HCT116 (cell line): ENCODE results near the gene SOX2. TPM values are rescaled to one million over a fixed set of nuclear protein-coding genes. Genes with fewer than 3 reads are reported as not detected.

Experiments
- ATAC-seq: fragments of 200-7000 bp; cut with Tn5 transposase; 2 replicates; pipeline ENCODE4 v1.9.1; 2020; ENCODE audit warnings: mild to moderate bottlenecking, moderate library complexity
- BruUV-seq: library from RNA; stranded (reverse); fragments of 400-500 nt; replicated peaks from 2 replicates; lab custom pipeline; 2021; lab: Mats Ljungman, UMichigan
- CTCF ChIA-PET: fragments of 300-600 bp; sonication (Branson Sonifier 250); formaldehyde crosslinking; loops from one replicate; lab custom pipeline; 2021; ENCODE audit warnings: antibody characterized with exemption; lab: Charles Lee
- POLR2A ChIA-PET: fragments of 300-600, 350-600 bp; sonication (Branson Sonifier 250); formaldehyde crosslinking; loops from one replicate; lab custom pipeline; 2021; ENCODE audit warnings: antibody characterized with exemption; lab: Charles Lee
- RAD21 ChIA-PET, 2 experiments: fragments of 300-600 bp; sonication (Branson Sonifier 250); formaldehyde crosslinking; loops; one replicate each; lab custom pipeline; 2023; ENCODE audit warnings: low total read pairs in 2 of 2; ENCODE audit not compliant: uncharacterized antibody in 2 of 2, unreplicated experiment in 2 of 2, low non-redundant PET in 1 of 2; lab: Charles Lee
- DNase-seq: peaks from one replicate; pipeline ENCODE4 v3.0.0-alpha.2; 2010; ENCODE audit warnings: low read depth, low spot score
- H2AFZ ChIP-seq: fragments of 200-600 bp; shearing (Covaris generic), sonication (generic); 2 replicates; pipeline ENCODE4 v1.6.1; 2017; ENCODE audit warnings: low read depth, mixed run types, mixed read lengths, antibody characterized with exemption, low read length; ENCODE audit not compliant: poor library complexity, severe bottlenecking
- H3K27ac ChIP-seq: 2 replicates; pipeline ENCODE4 v1.5.1; 2012; ENCODE audit warnings: low read depth, low read length
- H3K27me3 ChIP-seq: fragments of 200-600 bp; sonication (generic); 2 replicates; pipeline ENCODE4 v1.6.1; 2016; ENCODE audit warnings: mixed run types, low read length, mixed read lengths; ENCODE audit not compliant: insufficient read depth
- H3K36me3 ChIP-seq, 2 experiments: fragments of 200-500 bp in 1 of 2; fragments of 200-600 bp in 1 of 2; sonication (Bioruptor generic) in 1 of 2; sonication (generic) in 1 of 2; 2 replicates each; pipeline versions ENCODE4 v1.5.1 to v1.6.1; 2014 to 2016; ENCODE audit warnings: low read length in 2 of 2, inconsistent platforms in 1 of 2, mixed read lengths in 1 of 2, mixed run types in 1 of 2; ENCODE audit not compliant: insufficient read depth in 2 of 2, control insufficient read depth in 1 of 2
- H3K4me1 ChIP-seq, 2 experiments: fragments of 200-600 bp in 1 of 2; sonication (generic) in 1 of 2; 2 replicates each; pipeline versions ENCODE4 v1.5.1 to v1.6.1; 2012 to 2017; ENCODE audit warnings: low read length in 2 of 2, inconsistent platforms in 1 of 2, mild to moderate bottlenecking in 1 of 2, mixed read lengths in 1 of 2, mixed run types in 1 of 2, moderate library complexity in 1 of 2; ENCODE audit not compliant: insufficient read depth in 2 of 2, control insufficient read depth in 1 of 2
- H3K4me2 ChIP-seq: fragments of 200-600 bp; sonication (generic); 2 replicates; pipeline ENCODE4 v1.6.1; 2017; ENCODE audit warnings: mixed run types, low read length, mixed read lengths
- H3K4me3 ChIP-seq, 2 experiments: fragments of 200-600 bp in 1 of 2; sonication (generic) in 1 of 2; replicated peaks in 1 of 2; 2 replicates each; pipeline ENCODE4 v1.5.1; 2011 to 2016; ENCODE audit warnings: low read length in 2 of 2, control low read depth in 1 of 2, low read depth in 1 of 2, mild to moderate bottlenecking in 1 of 2, mixed read lengths in 1 of 2, mixed run types in 1 of 2
- H3K79me2 ChIP-seq: fragments of 200-600 bp; sonication (generic); 2 replicates; pipeline ENCODE4 v1.6.1; 2017; ENCODE audit warnings: mild to moderate bottlenecking, mixed run types, low read length, moderate library complexity, mixed read lengths; ENCODE audit not compliant: insufficient read depth
- H3K9ac ChIP-seq: fragments of 200-600 bp; sonication (generic); 2 replicates; pipeline ENCODE4 v1.6.1; 2016; ENCODE audit warnings: low read length, mixed read lengths
- H3K9me2 ChIP-seq: fragments of 200-600 bp; sonication (generic), shearing (Covaris generic); 2 replicates; pipeline ENCODE4 v1.6.1; 2017; ENCODE audit warnings: mixed run types, mild to moderate bottlenecking, moderate library complexity; ENCODE audit not compliant: insufficient read depth
- H3K9me3 ChIP-seq, 2 experiments: fragments of 200-500 bp in 1 of 2; fragments of 200-600 bp in 1 of 2; sonication (Bioruptor generic) in 1 of 2; sonication (generic) in 1 of 2; 2 replicates each; pipeline ENCODE4 v1.6.1; 2014 to 2017; ENCODE audit warnings: low read length in 2 of 2, mixed read lengths in 2 of 2, inconsistent platforms in 1 of 2, low read depth in 1 of 2, mild to moderate bottlenecking in 1 of 2, mixed run types in 1 of 2, moderate library complexity in 1 of 2; ENCODE audit not compliant: control insufficient read depth in 1 of 2, insufficient read depth in 1 of 2
- H4K20me1 ChIP-seq: fragments of 200-600 bp; sonication (generic), shearing (Covaris generic); 2 replicates; pipeline ENCODE4 v1.6.1; 2017; ENCODE audit warnings: mixed run types, mild to moderate bottlenecking, moderate library complexity; ENCODE audit not compliant: insufficient read depth
- CBX3 ChIP-seq: IDR thresholded peaks from 2 replicates; pipeline ENCODE4 v1.6.1; 2012; ENCODE audit warnings: low read depth
- EGR1 ChIP-seq: IDR thresholded peaks from 2 replicates; pipeline ENCODE4 v1.6.1; 2012; ENCODE audit warnings: low read depth
- EZH2 ChIP-seq: fragments of 200-600 bp; sonication (generic); IDR thresholded peaks from 2 replicates; pipeline ENCODE4 v1.6.1; 2017; ENCODE audit warnings: antibody characterized with exemption, mixed run types
- FOSL1 ChIP-seq: IDR thresholded peaks from 2 replicates; pipeline ENCODE4 v1.6.1; 2012; ENCODE audit warnings: low read depth
- JUND ChIP-seq: IDR thresholded peaks from 2 replicates; pipeline ENCODE4 v1.6.1; 2012
- RAD21 ChIP-seq: IDR thresholded peaks from 2 replicates; pipeline ENCODE4 v1.6.1; 2012; ENCODE audit warnings: low read depth, mild to moderate bottlenecking
- SIN3A ChIP-seq: IDR thresholded peaks from 2 replicates; pipeline ENCODE4 v1.6.1; 2012; ENCODE audit warnings: low read depth
- YY1 ChIP-seq: IDR thresholded peaks from 2 replicates; pipeline ENCODE4 v1.6.1; 2011; ENCODE audit warnings: low read length, low read depth, moderate library complexity, mild to moderate bottlenecking; ENCODE audit not compliant: insufficient replicate concordance; ENCODE audit errors: extremely low read depth
- ZFX ChIP-seq: fragments of 450-650 bp; IDR thresholded peaks from 2 replicates; pipeline ENCODE4 v1.6.1; 2017
- intact Hi-C: fragments of 100-400 bp; cut with micrococcal nuclease; formaldehyde crosslinking; loops from 2 replicates; pipeline ENCODE4 v1.10.0; 2022
- total RNA-seq: library from RNA; stranded (reverse); gene quantifications from one replicate; pipeline ENCODE4 v1.2.1, GENCODE V29; 2021; ENCODE audit not compliant: unreplicated experiment
- TF ChIP-seq, protein P1 (sequence below): IDR thresholded peaks from 2 replicates; pipeline ENCODE4 v1.6.1; 2012; ENCODE audit warnings: low read depth
- TF ChIP-seq, protein P2 (sequence below), 3 experiments: fragments of 200-600 bp in 1 of 3; sonication (generic) in 1 of 3; IDR thresholded peaks in 2 of 3; conservative IDR thresholded peaks in 1 of 3; 2 replicates each; pipeline ENCODE4 v1.5.1; 2012 to 2017; ENCODE audit warnings: low read depth in 2 of 3, low read length in 2 of 3, antibody characterized with exemption in 1 of 3, borderline replicate concordance in 1 of 3, control low read depth in 1 of 3, mild to moderate bottlenecking in 1 of 3, mixed read lengths in 1 of 3, mixed run types in 1 of 3, moderate library complexity in 1 of 3; ENCODE audit not compliant: insufficient read depth in 1 of 3

SOX2 gene
- total RNA-seq, 1 experiment from 2014 or later = 0.15 TPM

DNA sequence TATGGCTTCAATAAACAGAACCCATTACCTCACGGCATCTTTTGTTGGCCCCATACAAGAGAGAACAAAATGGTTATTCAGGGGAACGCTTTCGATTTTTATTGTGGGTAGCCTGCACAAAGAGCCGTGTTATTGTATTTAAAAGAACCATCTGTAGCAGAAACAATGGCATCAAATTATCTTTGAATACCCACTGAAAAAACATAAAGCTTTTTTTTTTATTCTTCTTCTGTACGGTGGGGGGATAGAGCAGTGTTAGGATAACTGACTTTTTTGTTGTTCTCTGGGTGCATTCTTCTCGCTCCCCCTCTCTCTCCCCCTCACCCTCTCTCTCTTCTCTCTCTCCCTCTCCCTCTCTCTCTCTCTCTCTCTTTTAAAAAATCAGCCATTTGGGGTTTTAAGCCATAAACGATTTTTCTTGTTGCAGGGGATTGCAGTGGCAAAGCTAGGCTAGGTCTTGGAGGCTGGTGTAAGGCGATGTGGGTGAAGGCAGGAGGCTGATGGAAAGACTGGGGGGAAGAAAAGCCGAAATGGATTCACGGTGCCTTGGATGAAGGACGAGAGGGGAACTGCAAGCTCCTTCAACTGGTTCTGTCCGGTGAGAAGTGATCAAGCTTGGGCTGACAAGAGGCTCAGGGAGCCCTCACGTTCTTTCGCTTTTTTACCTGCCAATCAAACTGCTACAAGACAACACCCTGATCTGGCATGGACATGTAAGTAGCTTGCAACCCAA lies 12.4 kb upstream of the SOX2 start:
- H4K20me1 ChIP-seq = no peaks in the 10 kb centered on the region
- TF ChIP-seq JUND (no peak), FOSL1 (no peak), EZH2 (no peak), CBX3 (no peak), ZFX (no peak), EGR1 (no peak), RAD21 (no peak)
- no peaks in the 10 kb centered on the region for H3K79me2 ChIP-seq
- no peaks in the 10 kb centered on the region for H3K9me2 ChIP-seq
- no peaks in the 10 kb centered on the region for H3K36me3 ChIP-seq
- ATAC-seq (no peak), DNase-seq (no peak)
- no peak overlapping the region for H2AFZ ChIP-seq
- intact Hi-C loops = no loop called here
- ChIA-PET RAD21 (no interaction called here), CTCF (interaction anchor here (3.2 to 4.0 kb wide), 3 partner anchors 10 to 922 kb away, joined by 12 to 31 read pairs (median 15); no protein-coding TSS in a partner anchor), POLR2A (no interaction called here)
- H3K4me3 ChIP-seq = no peak overlapping the region
- H3K9ac ChIP-seq = no peak overlapping the region
- no peak overlapping the region for H3K4me2 ChIP-seq
- no peaks in the 10 kb centered on the region for H3K9me3 ChIP-seq
- H3K27me3 ChIP-seq = no peaks in the 10 kb centered on the region; the same call in 1 of the 2 replicates
- H3K4me1 ChIP-seq = peaks cover 0 to 9% of the 10 kb centered on the region in 2 experiments; a peak in 2 of 4 replicates
- no TSS peak for BruUV-seq
- H3K27ac ChIP-seq = no peak overlapping the region

DNA sequence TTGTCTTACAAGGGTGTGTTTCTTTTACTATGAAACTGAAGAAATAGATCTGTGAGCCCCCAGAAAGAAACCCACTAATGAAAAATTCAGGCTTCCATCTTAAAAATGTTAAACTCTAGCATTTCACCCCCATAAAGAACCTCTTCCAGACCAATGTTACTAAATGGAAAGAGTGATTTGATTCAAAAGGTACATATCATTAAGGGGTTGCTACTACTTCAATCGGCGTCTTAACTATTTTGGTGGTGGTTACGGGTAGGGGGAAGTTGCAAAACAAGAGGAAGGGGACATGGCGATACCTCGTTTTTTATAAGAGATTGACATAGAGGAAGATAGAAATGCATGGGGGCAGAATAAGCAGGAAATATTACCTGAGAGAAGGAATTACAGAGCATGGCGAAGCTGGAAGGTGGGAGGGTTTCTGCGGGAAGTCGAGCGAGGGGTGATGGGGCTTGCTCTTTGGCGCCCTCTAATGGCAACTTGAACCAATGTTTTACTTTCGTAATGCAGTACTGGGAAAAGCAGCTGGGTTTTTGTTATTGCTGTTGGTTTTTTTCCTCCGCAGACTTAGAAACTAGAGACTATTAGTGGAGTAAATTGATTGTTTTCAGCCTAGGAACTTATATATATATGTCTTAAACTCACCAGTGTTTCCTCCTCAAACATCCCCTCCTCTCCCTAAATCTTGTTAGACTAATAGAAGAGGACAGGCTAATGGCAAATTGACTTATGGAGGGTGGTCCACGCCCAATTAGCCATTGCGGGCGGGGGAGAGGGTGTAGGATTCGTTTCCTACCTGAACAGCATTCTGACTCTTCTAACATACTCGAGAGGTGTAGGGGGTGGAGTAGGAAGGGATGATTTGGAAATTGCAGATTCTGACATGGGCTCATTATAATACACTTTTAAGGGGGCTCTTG lies 11.3 kb upstream of the SOX2 start:
- no TSS peak for BruUV-seq
- TF ChIP-seq, protein P1, sequence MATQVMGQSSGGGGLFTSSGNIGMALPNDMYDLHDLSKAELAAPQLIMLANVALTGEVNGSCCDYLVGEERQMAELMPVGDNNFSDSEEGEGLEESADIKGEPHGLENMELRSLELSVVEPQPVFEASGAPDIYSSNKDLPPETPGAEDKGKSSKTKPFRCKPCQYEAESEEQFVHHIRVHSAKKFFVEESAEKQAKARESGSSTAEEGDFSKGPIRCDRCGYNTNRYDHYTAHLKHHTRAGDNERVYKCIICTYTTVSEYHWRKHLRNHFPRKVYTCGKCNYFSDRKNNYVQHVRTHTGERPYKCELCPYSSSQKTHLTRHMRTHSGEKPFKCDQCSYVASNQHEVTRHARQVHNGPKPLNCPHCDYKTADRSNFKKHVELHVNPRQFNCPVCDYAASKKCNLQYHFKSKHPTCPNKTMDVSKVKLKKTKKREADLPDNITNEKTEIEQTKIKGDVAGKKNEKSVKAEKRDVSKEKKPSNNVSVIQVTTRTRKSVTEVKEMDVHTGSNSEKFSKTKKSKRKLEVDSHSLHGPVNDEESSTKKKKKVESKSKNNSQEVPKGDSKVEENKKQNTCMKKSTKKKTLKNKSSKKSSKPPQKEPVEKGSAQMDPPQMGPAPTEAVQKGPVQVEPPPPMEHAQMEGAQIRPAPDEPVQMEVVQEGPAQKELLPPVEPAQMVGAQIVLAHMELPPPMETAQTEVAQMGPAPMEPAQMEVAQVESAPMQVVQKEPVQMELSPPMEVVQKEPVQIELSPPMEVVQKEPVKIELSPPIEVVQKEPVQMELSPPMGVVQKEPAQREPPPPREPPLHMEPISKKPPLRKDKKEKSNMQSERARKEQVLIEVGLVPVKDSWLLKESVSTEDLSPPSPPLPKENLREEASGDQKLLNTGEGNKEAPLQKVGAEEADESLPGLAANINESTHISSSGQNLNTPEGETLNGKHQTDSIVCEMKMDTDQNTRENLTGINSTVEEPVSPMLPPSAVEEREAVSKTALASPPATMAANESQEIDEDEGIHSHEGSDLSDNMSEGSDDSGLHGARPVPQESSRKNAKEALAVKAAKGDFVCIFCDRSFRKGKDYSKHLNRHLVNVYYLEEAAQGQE = no peak
- peak; percentile 70 for TF ChIP-seq RAD21
- no peak for TF ChIP-seq YY1
- TF ChIP-seq EZH2 = no peak
- TF ChIP-seq SIN3A = no peak
- TF ChIP-seq, protein P2, sequence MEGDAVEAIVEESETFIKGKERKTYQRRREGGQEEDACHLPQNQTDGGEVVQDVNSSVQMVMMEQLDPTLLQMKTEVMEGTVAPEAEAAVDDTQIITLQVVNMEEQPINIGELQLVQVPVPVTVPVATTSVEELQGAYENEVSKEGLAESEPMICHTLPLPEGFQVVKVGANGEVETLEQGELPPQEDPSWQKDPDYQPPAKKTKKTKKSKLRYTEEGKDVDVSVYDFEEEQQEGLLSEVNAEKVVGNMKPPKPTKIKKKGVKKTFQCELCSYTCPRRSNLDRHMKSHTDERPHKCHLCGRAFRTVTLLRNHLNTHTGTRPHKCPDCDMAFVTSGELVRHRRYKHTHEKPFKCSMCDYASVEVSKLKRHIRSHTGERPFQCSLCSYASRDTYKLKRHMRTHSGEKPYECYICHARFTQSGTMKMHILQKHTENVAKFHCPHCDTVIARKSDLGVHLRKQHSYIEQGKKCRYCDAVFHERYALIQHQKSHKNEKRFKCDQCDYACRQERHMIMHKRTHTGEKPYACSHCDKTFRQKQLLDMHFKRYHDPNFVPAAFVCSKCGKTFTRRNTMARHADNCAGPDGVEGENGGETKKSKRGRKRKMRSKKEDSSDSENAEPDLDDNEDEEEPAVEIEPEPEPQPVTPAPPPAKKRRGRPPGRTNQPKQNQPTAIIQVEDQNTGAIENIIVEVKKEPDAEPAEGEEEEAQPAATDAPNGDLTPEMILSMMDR (IDR thresholded peaks at IDR 0.05 in 2 of 3, conservative IDR thresholded peaks at IDR 0.05 in 1 of 3; ENCODE audit: borderline replicate concordance in 1 of 3, insufficient read depth in 1 of 3, low read depth in 2 of 3, low read length in 2 of 3) = peak; percentile 67 to 83 (median 81)
- TF ChIP-seq CBX3 = peak; percentile 70

More for the DNA sequence above, 11.3 kb upstream of the SOX2 start:
- no peaks in the 10 kb centered on the region for H3K79me2 ChIP-seq
- ATAC-seq (peak; percentile 77), DNase-seq (peak; percentile 69)
- H3K36me3 ChIP-seq = no peaks in the 10 kb centered on the region
- peaks cover 0 to 9% of the 10 kb centered on the region in 2 experiments; a peak in 2 of 4 replicates for H3K4me1 ChIP-seq
- intact Hi-C loops = loop anchor here (1.0 to 10.0 kb wide), 5 partner anchors 374 to 1008 kb away; no protein-coding TSS in a partner anchor
- H3K9me3 ChIP-seq = no peaks in the 10 kb centered on the region
- H3K4me2 ChIP-seq = peak overlapping the region; percentile 81
- no peak overlapping the region for H3K27ac ChIP-seq
- no peaks in the 10 kb centered on the region; the same call in 1 of the 2 replicates for H3K27me3 ChIP-seq
- H2AFZ ChIP-seq = peak overlapping the region; percentile 97
- CTCF ChIA-PET = interaction anchor here (0.6 to 4.0 kb wide), 26 partner anchors 9 to 926 kb away, joined by 3 to 32 read pairs (median 4); partner anchors contain the start of gene SOX2
- no peaks in the 10 kb centered on the region for H3K9me2 ChIP-seq
- no peak overlapping the region for H3K9ac ChIP-seq
- H3K4me3 ChIP-seq = peak overlapping the region; percentile 30 to 51
- RAD21 ChIA-PET = no interaction called here
- POLR2A ChIA-PET = interaction anchor here (1.0 kb wide), 1 partner anchor 136 kb away, joined by 3 read pairs; no protein-coding TSS in a partner anchor
- no peaks in the 10 kb centered on the region for H4K20me1 ChIP-seq
